Measurements from ENCODE around the gene SLC9A9.
"Not testable (repeated sequence)": the region's sequence is repeated elsewhere in the genome, so short reads cannot be mapped to it uniquely, and the experiment has no call there.

SLC9A9 gene

GRCh38 chr3:143819890-143820289 is 28.4 kb downstream of the SLC9A9 start:
- no peak overlapping the region for H3K4me3 ChIP-seq (ENCODE audit: insufficient read depth, low read depth, low read length, poor library complexity, severe bottlenecking)
- H3K4me1 ChIP-seq (ENCODE audit: control insufficient read depth, insufficient read depth, low read length, poor library complexity, severe bottlenecking) = no peaks in the 10 kb centered on the region
- no peaks in the 10 kb centered on the region for H3K36me3 ChIP-seq (ENCODE audit: control insufficient read depth, insufficient read depth, low read length)
- DNase-seq = no peak
- no peaks in the 10 kb centered on the region for H3K9me3 ChIP-seq (ENCODE audit: control insufficient read depth, low read length)
- H3K27me3 ChIP-seq (replicated peaks; ENCODE audit: control insufficient read depth, insufficient read depth, low read length, poor library complexity, severe bottlenecking) = no peaks in the 10 kb centered on the region
- no peak overlapping the region for H3K27ac ChIP-seq (ENCODE audit: insufficient read depth, low read length, poor library complexity, severe bottlenecking)

- Histone ChIP-seq H3K9me3 (ENCODE audit: control insufficient read depth, low read length) (no peaks in the 10 kb centered on the region), H3K27ac (ENCODE audit: insufficient read depth, low read length, poor library complexity, severe bottlenecking) (no peak overlapping the region), H3K27me3 (replicated peaks; ENCODE audit: control insufficient read depth, insufficient read depth, low read length, poor library complexity, severe bottlenecking) (no peaks in the 10 kb centered on the region), H3K4me1 (ENCODE audit: control insufficient read depth, insufficient read depth, low read length, poor library complexity, severe bottlenecking) (no peaks in the 10 kb centered on the region), H3K36me3 (ENCODE audit: control insufficient read depth, insufficient read depth, low read length) (no peaks in the 10 kb centered on the region), H3K4me3 (ENCODE audit: insufficient read depth, low read depth, low read length, poor library complexity, severe bottlenecking) (no peak overlapping the region)
- no peak for DNase-seq
Measured at GRCh38 chr3:143814443-143814889, 33.8 kb downstream of the SLC9A9 start.

- no peaks in the 10 kb centered on the region for H3K9me3 ChIP-seq (ENCODE audit: control insufficient read depth, low read length)
- no peak for DNase-seq
- H3K27me3 ChIP-seq (replicated peaks; ENCODE audit: control insufficient read depth, insufficient read depth, low read length, poor library complexity, severe bottlenecking) = no peaks in the 10 kb centered on the region
- H3K4me3 ChIP-seq (ENCODE audit: insufficient read depth, low read depth, low read length, poor library complexity, severe bottlenecking) = no peak overlapping the region
- no peak overlapping the region for H3K27ac ChIP-seq (ENCODE audit: insufficient read depth, low read length, poor library complexity, severe bottlenecking)
- H3K36me3 ChIP-seq (ENCODE audit: control insufficient read depth, insufficient read depth, low read length) = no peaks in the 10 kb centered on the region
- no peaks in the 10 kb centered on the region for H3K4me1 ChIP-seq (ENCODE audit: control insufficient read depth, insufficient read depth, low read length, poor library complexity, severe bottlenecking)
Measured at GRCh38 chr3:143812481-143812880, 35.8 kb downstream of the SLC9A9 start.

GRCh38 chr3:143811602-143812001 is 36.7 kb downstream of the SLC9A9 start:
- no peaks in the 10 kb centered on the region for H3K27me3 ChIP-seq (replicated peaks; ENCODE audit: control insufficient read depth, insufficient read depth, low read length, poor library complexity, severe bottlenecking)
- H3K4me3 ChIP-seq (ENCODE audit: insufficient read depth, low read depth, low read length, poor library complexity, severe bottlenecking) = no peak overlapping the region
- no peak for DNase-seq
- no peak overlapping the region for H3K27ac ChIP-seq (ENCODE audit: insufficient read depth, low read length, poor library complexity, severe bottlenecking)
- H3K36me3 ChIP-seq (ENCODE audit: control insufficient read depth, insufficient read depth, low read length) = no peaks in the 10 kb centered on the region
- H3K9me3 ChIP-seq (ENCODE audit: control insufficient read depth, low read length) = no peaks in the 10 kb centered on the region
- H3K4me1 ChIP-seq (ENCODE audit: control insufficient read depth, insufficient read depth, low read length, poor library complexity, severe bottlenecking) = no peaks in the 10 kb centered on the region

- H3K4me3 ChIP-seq (ENCODE audit: insufficient read depth, low read depth, low read length, poor library complexity, severe bottlenecking) = no peak overlapping the region
- H3K36me3 ChIP-seq (ENCODE audit: control insufficient read depth, insufficient read depth, low read length) = no peaks in the 10 kb centered on the region
- H3K4me1 ChIP-seq (ENCODE audit: control insufficient read depth, insufficient read depth, low read length, poor library complexity, severe bottlenecking) = no peaks in the 10 kb centered on the region
- H3K27me3 ChIP-seq (replicated peaks; ENCODE audit: control insufficient read depth, insufficient read depth, low read length, poor library complexity, severe bottlenecking) = no peaks in the 10 kb centered on the region
- H3K27ac ChIP-seq (ENCODE audit: insufficient read depth, low read length, poor library complexity, severe bottlenecking) = no peak overlapping the region
- DNase-seq = no peak
- no peaks in the 10 kb centered on the region for H3K9me3 ChIP-seq (ENCODE audit: control insufficient read depth, low read length)
Measured at GRCh38 chr3:143810953-143811265, 37.4 kb downstream of the SLC9A9 start.

GRCh38 chr3:143810166-143810952 is 37.9 kb downstream of the SLC9A9 start:
- H3K27ac ChIP-seq (ENCODE audit: insufficient read depth, low read length, poor library complexity, severe bottlenecking) = no peak overlapping the region
- no peaks in the 10 kb centered on the region for H3K4me1 ChIP-seq (ENCODE audit: control insufficient read depth, insufficient read depth, low read length, poor library complexity, severe bottlenecking)
- no peak overlapping the region for H3K4me3 ChIP-seq (ENCODE audit: insufficient read depth, low read depth, low read length, poor library complexity, severe bottlenecking)
- no peaks in the 10 kb centered on the region for H3K27me3 ChIP-seq (replicated peaks; ENCODE audit: control insufficient read depth, insufficient read depth, low read length, poor library complexity, severe bottlenecking)
- no peaks in the 10 kb centered on the region for H3K36me3 ChIP-seq (ENCODE audit: control insufficient read depth, insufficient read depth, low read length)
- DNase-seq = no peak
- H3K9me3 ChIP-seq (ENCODE audit: control insufficient read depth, low read length) = no peaks in the 10 kb centered on the region

GRCh38 chr3:143809121-143809621 is 39.1 kb downstream of the SLC9A9 start:
- Histone ChIP-seq H3K4me1 (ENCODE audit: control insufficient read depth, insufficient read depth, low read length, poor library complexity, severe bottlenecking) (no peaks in the 10 kb centered on the region), H3K4me3 (ENCODE audit: insufficient read depth, low read depth, low read length, poor library complexity, severe bottlenecking) (no peak overlapping the region)
- no peak for DNase-seq

GRCh38 chr3:143808030-143808429 is 40.2 kb downstream of the SLC9A9 start:
- Histone ChIP-seq H3K9me3 (ENCODE audit: control insufficient read depth, low read length) (no peaks in the 10 kb centered on the region), H3K27ac (ENCODE audit: insufficient read depth, low read length, poor library complexity, severe bottlenecking) (no peak overlapping the region), H3K4me1 (ENCODE audit: control insufficient read depth, insufficient read depth, low read length, poor library complexity, severe bottlenecking) (no peaks in the 10 kb centered on the region), H3K36me3 (ENCODE audit: control insufficient read depth, insufficient read depth, low read length) (no peaks in the 10 kb centered on the region), H3K4me3 (ENCODE audit: insufficient read depth, low read depth, low read length, poor library complexity, severe bottlenecking) (no peak overlapping the region), H3K27me3 (replicated peaks; ENCODE audit: control insufficient read depth, insufficient read depth, low read length, poor library complexity, severe bottlenecking) (no peaks in the 10 kb centered on the region)
- DNase-seq = no peak

More at GRCh38 chr3:143809121-143809621, 39.1 kb downstream of the SLC9A9 start:
- H3K9me3 ChIP-seq (ENCODE audit: control insufficient read depth, low read length) = no peaks in the 10 kb centered on the region
- no peaks in the 10 kb centered on the region for H3K27me3 ChIP-seq (replicated peaks; ENCODE audit: control insufficient read depth, insufficient read depth, low read length, poor library complexity, severe bottlenecking)
- H3K27ac ChIP-seq (ENCODE audit: insufficient read depth, low read length, poor library complexity, severe bottlenecking) = no peak overlapping the region
- H3K36me3 ChIP-seq (ENCODE audit: control insufficient read depth, insufficient read depth, low read length) = no peaks in the 10 kb centered on the region

GRCh38 chr3:143806038-143806437 is 42.2 kb downstream of the SLC9A9 start:
- Histone ChIP-seq H3K27me3 (replicated peaks; ENCODE audit: control insufficient read depth, insufficient read depth, low read length, poor library complexity, severe bottlenecking) (no peaks in the 10 kb centered on the region), H3K36me3 (ENCODE audit: control insufficient read depth, insufficient read depth, low read length) (no peaks in the 10 kb centered on the region), H3K4me1 (ENCODE audit: control insufficient read depth, insufficient read depth, low read length, poor library complexity, severe bottlenecking) (no peaks in the 10 kb centered on the region), H3K27ac (ENCODE audit: insufficient read depth, low read length, poor library complexity, severe bottlenecking) (no peak overlapping the region), H3K4me3 (ENCODE audit: insufficient read depth, low read depth, low read length, poor library complexity, severe bottlenecking) (no peak overlapping the region), H3K9me3 (ENCODE audit: control insufficient read depth, low read length) (no peaks in the 10 kb centered on the region)
- no peak for DNase-seq

- not testable (repeated sequence) for DNase-seq
Measured at GRCh38 chr3:143805476-143805875, 42.8 kb downstream of the SLC9A9 start.

More at GRCh38 chr3:143805476-143805875, 42.8 kb downstream of the SLC9A9 start:
- not testable (repeated sequence) for H3K27me3 ChIP-seq (replicated peaks; ENCODE audit: control insufficient read depth, insufficient read depth, low read length, poor library complexity, severe bottlenecking); H3K4me3 ChIP-seq (ENCODE audit: insufficient read depth, low read depth, low read length, poor library complexity, severe bottlenecking); H3K9me3 ChIP-seq (ENCODE audit: control insufficient read depth, low read length); H3K4me1 ChIP-seq (ENCODE audit: control insufficient read depth, insufficient read depth, low read length, poor library complexity, severe bottlenecking); H3K36me3 ChIP-seq (ENCODE audit: control insufficient read depth, insufficient read depth, low read length); H3K27ac ChIP-seq (ENCODE audit: insufficient read depth, low read length, poor library complexity, severe bottlenecking)

Measured in effector memory CD4-positive, alpha-beta T cell (primary cell).